HepG2 (cell line): ENCODE measurements around the gene CPM. TPM values are rescaled to one million over a fixed set of nuclear protein-coding genes. Genes with fewer than 3 reads are reported as not detected.
A peak's percentile ranks its signal among the peaks of the same experiment; 100 is the strongest.

Source experiments
- AGO2 ChIP-seq: fragments of 200-400 bp; formaldehyde crosslinking; optimal IDR thresholded peaks from 2 replicates; pipeline ENCODE3; 2017; ENCODE audit warnings: mild to moderate bottlenecking, low read depth, low read length, moderate library complexity
- CENPX ChIP-seq: sonication (generic); formaldehyde crosslinking; IDR thresholded peaks from 2 replicates; pipeline ENCODE4 v1.9.0; 2021; ENCODE audit warnings: mild to moderate bottlenecking, missing genetic modification reagents, moderate library complexity
- KDM3A ChIP-seq: IDR thresholded peaks from 2 replicates; pipeline ENCODE4 v1.6.1; 2018; ENCODE audit warnings: low read depth, missing compliant biosample characterization
- MYC ChIP-seq: sonication (generic); formaldehyde crosslinking; IDR thresholded peaks from 2 replicates; pipeline ENCODE4 v1.9.0; 2021; ENCODE audit warnings: missing genetic modification reagents, borderline replicate concordance
- NFRKB ChIP-seq: fragments of 450-650 bp; IDR thresholded peaks from 2 replicates; pipeline ENCODE4 v1.6.1; 2017
- NR3C1 ChIP-seq: sonication (generic); formaldehyde crosslinking; IDR thresholded peaks from 2 replicates; pipeline ENCODE4 v1.4.0; 2020; ENCODE audit warnings: missing genetic modification reagents
- RFXANK ChIP-seq: IDR thresholded peaks from 2 replicates; pipeline ENCODE4 v1.6.1; 2016
- SNAPC2 ChIP-seq: sonication (generic); formaldehyde crosslinking; IDR thresholded peaks from 2 replicates; pipeline ENCODE4 v1.8.1; 2022; ENCODE audit warnings: mild to moderate bottlenecking, missing genetic modification reagents
- YY1 ChIP-seq: IDR thresholded peaks from 2 replicates; pipeline ENCODE4 v1.6.1; 2011; ENCODE audit warnings: low read length, low read depth, moderate library complexity, mild to moderate bottlenecking; ENCODE audit not compliant: insufficient read depth, insufficient replicate concordance
- ZNF484 ChIP-seq: sonication (generic); formaldehyde crosslinking; IDR thresholded peaks from 2 replicates; pipeline ENCODE4 v1.5.1; 2020; ENCODE audit warnings: mild to moderate bottlenecking, low read depth, missing genetic modification reagents, borderline replicate concordance
- ZNF660 ChIP-seq: sonication (generic); formaldehyde crosslinking; IDR thresholded peaks from 2 replicates; pipeline ENCODE4 v1.5.1; 2020; ENCODE audit warnings: mild to moderate bottlenecking, low read depth, missing genetic modification reagents, borderline replicate concordance
- ZNF746 ChIP-seq: sonication (generic); formaldehyde crosslinking; IDR thresholded peaks from 2 replicates; pipeline ENCODE4 v1.8.0; 2022; ENCODE audit warnings: mild to moderate bottlenecking, missing genetic modification reagents
- polyA plus RNA-seq, 8 experiments: library from polyadenylated mRNA; depleted of rRNA in 3 of 8; stranded (reverse) in 7 of 8; unstranded in 1 of 8; fragments of >200 nt; fragmentation: Illumina TruSeq in 4 of 8; extraction: Trizol in 4 of 8; gene quantifications; 2 replicates each; pipeline versions ENCODE4 v1.2.1 to v1.2.3, GENCODE V29; 2011 to 2016; ENCODE audit warnings: low read depth in 4 of 8, missing spikeins in 1 of 8, mixed read lengths in 1 of 8; ENCODE audit not compliant: insufficient read depth in 1 of 8
- total RNA-seq, 5 experiments: library from RNA; depleted of rRNA; stranded (reverse); fragments of >200 nt; fragmentation: Illumina TruSeq; extraction: Trizol; gene quantifications; 2 replicates each; pipeline ENCODE4 v1.2.3, GENCODE V29; 2016; ENCODE audit warnings: low read depth in 1 of 5
- TF ChIP-seq, protein P1 (sequence below): sonication (generic); formaldehyde crosslinking; IDR thresholded peaks from 2 replicates; pipeline ENCODE4 v1.4.0; 2020; ENCODE audit warnings: missing genetic modification reagents, borderline replicate concordance
- TF ChIP-seq, protein P2 (sequence below): IDR thresholded peaks from 2 replicates; pipeline ENCODE4 v1.6.1; 2016; ENCODE audit warnings: low read depth, missing genetic modification reagents, missing compliant biosample characterization
- TF ChIP-seq, protein P3 (sequence below): sonication (generic); formaldehyde crosslinking; IDR thresholded peaks from 2 replicates; pipeline ENCODE4 v1.5.1; 2020; ENCODE audit warnings: missing genetic modification reagents, mild to moderate bottlenecking, borderline replicate concordance
- TF ChIP-seq, protein P4 (sequence below): sonication (generic); formaldehyde crosslinking; IDR thresholded peaks from 2 replicates; pipeline ENCODE4 v1.4.0; 2020; ENCODE audit warnings: missing genetic modification reagents; ENCODE audit errors: not compliant biosample characterization
- TF ChIP-seq, protein P5 (sequence below): sonication (generic); formaldehyde crosslinking; IDR thresholded peaks from 2 replicates; pipeline ENCODE4 v1.5.0; 2020; ENCODE audit warnings: missing genetic modification reagents

CPM gene
- total and polyA plus RNA-seq, 2 of the 13 experiments (the other 11 are each of a cell fraction or from before 2014, with no cell fraction given): not detected

DNA sequence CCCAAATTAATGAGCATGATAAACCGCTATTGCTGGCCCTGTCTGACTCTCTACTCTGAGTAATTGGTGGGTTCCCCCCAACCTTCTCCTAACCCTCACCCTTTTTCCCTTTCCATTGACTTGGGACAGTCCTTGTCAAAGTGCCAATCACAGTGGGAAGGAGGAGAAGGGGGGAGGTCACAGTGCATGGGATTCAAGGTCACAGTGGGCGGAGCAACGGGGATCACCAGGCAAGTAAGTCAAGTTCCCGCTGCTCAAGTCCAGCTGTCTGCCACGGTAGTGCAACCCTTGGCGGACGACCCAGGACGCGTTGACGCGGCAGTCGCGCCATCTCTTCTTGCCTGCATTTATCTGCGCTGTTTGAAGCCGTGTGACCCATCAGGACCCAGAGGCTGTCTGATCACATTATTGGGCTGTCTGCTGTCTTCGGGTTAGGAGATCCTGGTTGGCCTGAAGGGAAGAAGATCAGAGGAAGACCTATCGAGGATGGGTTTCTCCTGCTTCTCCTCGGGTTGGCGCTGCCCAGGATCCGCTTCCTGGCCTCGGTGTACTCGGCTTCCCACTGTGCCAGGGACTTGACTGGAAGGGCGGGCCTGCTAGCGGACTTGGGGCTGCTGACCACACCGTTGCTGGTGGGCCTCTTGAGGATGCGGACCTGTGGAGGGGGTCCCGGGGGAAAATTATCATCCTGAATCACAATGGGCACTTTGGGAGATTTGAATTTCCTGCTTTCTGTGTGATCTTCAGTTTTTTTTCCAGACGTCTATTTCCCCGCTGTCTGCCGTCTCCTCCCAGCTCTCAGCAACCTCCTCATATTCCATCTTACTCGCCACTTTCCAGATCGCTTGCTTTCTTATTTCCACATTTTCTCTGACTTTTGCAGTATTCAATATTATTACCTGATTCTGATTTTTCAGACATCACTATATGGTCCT is 128.0 kb downstream of the CPM start (continued):
- TF ChIP-seq, protein P1, sequence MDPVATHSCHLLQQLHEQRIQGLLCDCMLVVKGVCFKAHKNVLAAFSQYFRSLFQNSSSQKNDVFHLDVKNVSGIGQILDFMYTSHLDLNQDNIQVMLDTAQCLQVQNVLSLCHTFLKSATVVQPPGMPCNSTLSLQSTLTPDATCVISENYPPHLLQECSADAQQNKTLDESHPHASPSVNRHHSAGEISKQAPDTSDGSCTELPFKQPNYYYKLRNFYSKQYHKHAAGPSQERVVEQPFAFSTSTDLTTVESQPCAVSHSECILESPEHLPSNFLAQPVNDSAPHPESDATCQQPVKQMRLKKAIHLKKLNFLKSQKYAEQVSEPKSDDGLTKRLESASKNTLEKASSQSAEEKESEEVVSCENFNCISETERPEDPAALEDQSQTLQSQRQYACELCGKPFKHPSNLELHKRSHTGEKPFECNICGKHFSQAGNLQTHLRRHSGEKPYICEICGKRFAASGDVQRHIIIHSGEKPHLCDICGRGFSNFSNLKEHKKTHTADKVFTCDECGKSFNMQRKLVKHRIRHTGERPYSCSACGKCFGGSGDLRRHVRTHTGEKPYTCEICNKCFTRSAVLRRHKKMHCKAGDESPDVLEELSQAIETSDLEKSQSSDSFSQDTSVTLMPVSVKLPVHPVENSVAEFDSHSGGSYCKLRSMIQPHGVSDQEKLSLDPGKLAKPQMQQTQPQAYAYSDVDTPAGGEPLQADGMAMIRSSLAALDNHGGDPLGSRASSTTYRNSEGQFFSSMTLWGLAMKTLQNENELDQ: no peak
- TF ChIP-seq CENPX: no peak
- peak; percentile 91 for TF ChIP-seq ZNF746 (CRISPR knock-in tag)
- peak; percentile 80; the same call in 1 of the 2 replicates for TF ChIP-seq KDM3A (CRISPR knock-in tag)
- TF ChIP-seq NFRKB: no peak
- TF ChIP-seq AGO2: peak; percentile 54
- no peak for TF ChIP-seq ZNF660
- TF ChIP-seq, protein P2, sequence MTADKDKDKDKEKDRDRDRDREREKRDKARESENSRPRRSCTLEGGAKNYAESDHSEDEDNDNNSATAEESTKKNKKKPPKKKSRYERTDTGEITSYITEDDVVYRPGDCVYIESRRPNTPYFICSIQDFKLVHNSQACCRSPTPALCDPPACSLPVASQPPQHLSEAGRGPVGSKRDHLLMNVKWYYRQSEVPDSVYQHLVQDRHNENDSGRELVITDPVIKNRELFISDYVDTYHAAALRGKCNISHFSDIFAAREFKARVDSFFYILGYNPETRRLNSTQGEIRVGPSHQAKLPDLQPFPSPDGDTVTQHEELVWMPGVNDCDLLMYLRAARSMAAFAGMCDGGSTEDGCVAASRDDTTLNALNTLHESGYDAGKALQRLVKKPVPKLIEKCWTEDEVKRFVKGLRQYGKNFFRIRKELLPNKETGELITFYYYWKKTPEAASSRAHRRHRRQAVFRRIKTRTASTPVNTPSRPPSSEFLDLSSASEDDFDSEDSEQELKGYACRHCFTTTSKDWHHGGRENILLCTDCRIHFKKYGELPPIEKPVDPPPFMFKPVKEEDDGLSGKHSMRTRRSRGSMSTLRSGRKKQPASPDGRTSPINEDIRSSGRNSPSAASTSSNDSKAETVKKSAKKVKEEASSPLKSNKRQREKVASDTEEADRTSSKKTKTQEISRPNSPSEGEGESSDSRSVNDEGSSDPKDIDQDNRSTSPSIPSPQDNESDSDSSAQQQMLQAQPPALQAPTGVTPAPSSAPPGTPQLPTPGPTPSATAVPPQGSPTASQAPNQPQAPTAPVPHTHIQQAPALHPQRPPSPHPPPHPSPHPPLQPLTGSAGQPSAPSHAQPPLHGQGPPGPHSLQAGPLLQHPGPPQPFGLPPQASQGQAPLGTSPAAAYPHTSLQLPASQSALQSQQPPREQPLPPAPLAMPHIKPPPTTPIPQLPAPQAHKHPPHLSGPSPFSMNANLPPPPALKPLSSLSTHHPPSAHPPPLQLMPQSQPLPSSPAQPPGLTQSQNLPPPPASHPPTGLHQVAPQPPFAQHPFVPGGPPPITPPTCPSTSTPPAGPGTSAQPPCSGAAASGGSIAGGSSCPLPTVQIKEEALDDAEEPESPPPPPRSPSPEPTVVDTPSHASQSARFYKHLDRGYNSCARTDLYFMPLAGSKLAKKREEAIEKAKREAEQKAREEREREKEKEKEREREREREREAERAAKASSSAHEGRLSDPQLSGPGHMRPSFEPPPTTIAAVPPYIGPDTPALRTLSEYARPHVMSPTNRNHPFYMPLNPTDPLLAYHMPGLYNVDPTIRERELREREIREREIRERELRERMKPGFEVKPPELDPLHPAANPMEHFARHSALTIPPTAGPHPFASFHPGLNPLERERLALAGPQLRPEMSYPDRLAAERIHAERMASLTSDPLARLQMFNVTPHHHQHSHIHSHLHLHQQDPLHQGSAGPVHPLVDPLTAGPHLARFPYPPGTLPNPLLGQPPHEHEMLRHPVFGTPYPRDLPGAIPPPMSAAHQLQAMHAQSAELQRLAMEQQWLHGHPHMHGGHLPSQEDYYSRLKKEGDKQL: no peak; the same call in 1 of the 2 replicates
- TF ChIP-seq, protein P3, sequence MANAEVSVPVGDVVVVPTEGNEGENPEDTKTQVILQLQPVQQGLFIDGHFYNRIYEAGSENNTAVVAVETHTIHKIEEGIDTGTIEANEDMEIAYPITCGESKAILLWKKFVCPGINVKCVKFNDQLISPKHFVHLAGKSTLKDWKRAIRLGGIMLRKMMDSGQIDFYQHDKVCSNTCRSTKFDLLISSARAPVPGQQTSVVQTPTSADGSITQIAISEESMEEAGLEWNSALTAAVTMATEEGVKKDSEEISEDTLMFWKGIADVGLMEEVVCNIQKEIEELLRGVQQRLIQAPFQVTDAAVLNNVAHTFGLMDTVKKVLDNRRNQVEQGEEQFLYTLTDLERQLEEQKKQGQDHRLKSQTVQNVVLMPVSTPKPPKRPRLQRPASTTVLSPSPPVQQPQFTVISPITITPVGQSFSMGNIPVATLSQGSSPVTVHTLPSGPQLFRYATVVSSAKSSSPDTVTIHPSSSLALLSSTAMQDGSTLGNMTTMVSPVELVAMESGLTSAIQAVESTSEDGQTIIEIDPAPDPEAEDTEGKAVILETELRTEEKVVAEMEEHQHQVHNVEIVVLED: peak; percentile 66; the same call in 1 of the 2 replicates
- TF ChIP-seq, protein P4, sequence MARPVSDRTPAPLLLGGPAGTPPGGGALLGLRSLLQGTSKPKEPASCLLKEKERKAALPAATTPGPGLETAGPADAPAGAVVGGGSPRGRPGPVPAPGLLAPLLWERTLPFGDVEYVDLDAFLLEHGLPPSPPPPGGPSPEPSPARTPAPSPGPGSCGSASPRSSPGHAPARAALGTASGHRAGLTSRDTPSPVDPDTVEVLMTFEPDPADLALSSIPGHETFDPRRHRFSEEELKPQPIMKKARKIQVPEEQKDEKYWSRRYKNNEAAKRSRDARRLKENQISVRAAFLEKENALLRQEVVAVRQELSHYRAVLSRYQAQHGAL (CRISPR knock-in tag): no peak
- TF ChIP-seq MYC (CRISPR knock-in tag): peak; percentile 76; the same call in 1 of the 2 replicates
- TF ChIP-seq RFXANK: no peak
- TF ChIP-seq NR3C1 (CRISPR knock-in tag): no peak
- TF ChIP-seq, protein P5, sequence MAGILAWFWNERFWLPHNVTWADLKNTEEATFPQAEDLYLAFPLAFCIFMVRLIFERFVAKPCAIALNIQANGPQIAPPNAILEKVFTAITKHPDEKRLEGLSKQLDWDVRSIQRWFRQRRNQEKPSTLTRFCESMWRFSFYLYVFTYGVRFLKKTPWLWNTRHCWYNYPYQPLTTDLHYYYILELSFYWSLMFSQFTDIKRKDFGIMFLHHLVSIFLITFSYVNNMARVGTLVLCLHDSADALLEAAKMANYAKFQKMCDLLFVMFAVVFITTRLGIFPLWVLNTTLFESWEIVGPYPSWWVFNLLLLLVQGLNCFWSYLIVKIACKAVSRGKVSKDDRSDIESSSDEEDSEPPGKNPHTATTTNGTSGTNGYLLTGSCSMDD (CRISPR knock-in tag): no peak
- TF ChIP-seq SNAPC2 (CRISPR knock-in tag): no peak
- TF ChIP-seq ZNF484 (CRISPR knock-in tag): no peak
- peak; percentile 74 for TF ChIP-seq YY1
